HG03571 (cell line): Measurements from ENCODE around the gene MRGPRE.

Experiments used
- ATAC-seq: cut with Tn5 transposase; IDR thresholded peaks from one replicate; pipeline ENCODE4 v1.9.1; 2021; ENCODE audit not compliant: unreplicated experiment

Gene MRGPRE

GRCh38 chr11:3181725-3182461, 50.3 kb downstream of the MRGPRE start:
- no peak for ATAC-seq

GRCh38 chr11:3180869-3181268, 51.3 kb downstream of the MRGPRE start:
- ATAC-seq: no peak

GRCh38 chr11:3178349-3178748, 53.9 kb downstream of the MRGPRE start:
- ATAC-seq: no peak

GRCh38 chr11:3177931-3178330, 54.3 kb downstream of the MRGPRE start:
- no peak for ATAC-seq
